Osteocyte (in vitro differentiated cells): Measurements from ENCODE around the gene PTPN14. TPM values are rescaled to one million over a fixed set of nuclear protein-coding genes. Genes with fewer than 3 reads are reported as not detected.
"Not testable (repeated sequence)": the region's sequence is repeated elsewhere in the genome, so short reads cannot be mapped to it uniquely, and the experiment has no call there.

Experiments used
- DNase-seq: peaks from one replicate; pipeline ENCODE4 v3.0.0; 2021; ENCODE audit warnings: mixed read lengths; ENCODE audit not compliant: unreplicated experiment; ENCODE audit errors: extremely low spot score
- H3K27ac Mint-ChIP-seq: one replicate; pipeline ENCODE4 v1.8.0; 2021; ENCODE audit warnings: mild to moderate bottlenecking, mixed read lengths; ENCODE audit not compliant: unreplicated experiment
- H3K27me3 Mint-ChIP-seq: one replicate; pipeline ENCODE4 v1.8.0; 2021; ENCODE audit warnings: mixed read lengths; ENCODE audit not compliant: unreplicated experiment
- H3K36me3 Mint-ChIP-seq: one replicate; pipeline ENCODE4 v1.8.0; 2021; ENCODE audit warnings: mixed read lengths; ENCODE audit not compliant: unreplicated experiment
- H3K4me1 Mint-ChIP-seq: one replicate; pipeline ENCODE4 v1.8.0; 2021; ENCODE audit warnings: mixed read lengths; ENCODE audit not compliant: unreplicated experiment
- H3K4me3 Mint-ChIP-seq: one replicate; pipeline ENCODE4 v1.8.0; 2021; ENCODE audit warnings: mild to moderate bottlenecking, moderate library complexity, mixed read lengths; ENCODE audit not compliant: unreplicated experiment
- H3K9me3 Mint-ChIP-seq: one replicate; pipeline ENCODE4 v1.8.0; 2021; ENCODE audit warnings: mixed read lengths; ENCODE audit not compliant: unreplicated experiment
- CTCF ChIP-seq: fragments of 200-600 bp; sonication (generic); IDR thresholded peaks from 2 replicates; pipeline ENCODE4 v1.5.0; 2021; ENCODE audit warnings: antibody characterized with exemption, mild to moderate bottlenecking, moderate library complexity
- total RNA-seq: library from RNA; stranded (reverse); gene quantifications from 2 replicates; pipeline ENCODE4 v1.2.1, GENCODE V29; 2021

The PTPN14 gene
- total RNA-seq, 1 donor from 2014 or later = 140 TPM

GRCh38 chr1:214582289-214582891, 31.0 kb upstream of the PTPN14 start:
- no peak overlapping the region for H3K4me3 Mint-ChIP-seq
- no peaks in the 10 kb centered on the region for H3K27me3 Mint-ChIP-seq
- peak overlapping the region; percentile 23 for H3K27ac Mint-ChIP-seq
- H3K9me3 Mint-ChIP-seq = no peaks in the 10 kb centered on the region
- TF ChIP-seq CTCF = no peak
- H3K4me1 Mint-ChIP-seq = peaks cover 38% of the 10 kb centered on the region
- DNase-seq = no peak
- no peaks in the 10 kb centered on the region for H3K36me3 Mint-ChIP-seq

- TF ChIP-seq CTCF = no peak
- H3K27ac Mint-ChIP-seq = peak overlapping the region; percentile 23
- DNase-seq = no peak
- no peaks in the 10 kb centered on the region for H3K9me3 Mint-ChIP-seq
- no peak overlapping the region for H3K4me3 Mint-ChIP-seq
- H3K36me3 Mint-ChIP-seq = no peaks in the 10 kb centered on the region
- H3K27me3 Mint-ChIP-seq = no peaks in the 10 kb centered on the region
- H3K4me1 Mint-ChIP-seq = peaks cover 38% of the 10 kb centered on the region
Measured at GRCh38 chr1:214581785-214582184, 30.4 kb upstream of the PTPN14 start.

GRCh38 chr1:214579183-214579582, 27.8 kb upstream of the PTPN14 start:
- H3K4me3 Mint-ChIP-seq = no peak overlapping the region
- peaks cover 33% of the 10 kb centered on the region for H3K4me1 Mint-ChIP-seq
- no peaks in the 10 kb centered on the region for H3K27me3 Mint-ChIP-seq
- no peak for DNase-seq
- no peaks in the 10 kb centered on the region for H3K9me3 Mint-ChIP-seq
- H3K36me3 Mint-ChIP-seq = peaks cover 9% of the 10 kb centered on the region
- no peak for TF ChIP-seq CTCF
- no peak overlapping the region for H3K27ac Mint-ChIP-seq

GRCh38 chr1:214576120-214576519, 24.7 kb upstream of the PTPN14 start:
- H3K27me3 Mint-ChIP-seq, H3K36me3 Mint-ChIP-seq, H3K27ac Mint-ChIP-seq, H3K4me3 Mint-ChIP-seq, DNase-seq, H3K9me3 Mint-ChIP-seq: not testable (repeated sequence)
- H3K4me1 Mint-ChIP-seq = peaks cover 18% of the 10 kb centered on the region

GRCh38 chr1:214574598-214575411, 23.4 kb upstream of the PTPN14 start:
- H3K9me3 Mint-ChIP-seq = no peaks in the 10 kb centered on the region
- DNase-seq = no peak
- no peak for TF ChIP-seq CTCF
- peaks cover 28% of the 10 kb centered on the region for H3K4me1 Mint-ChIP-seq
- no peak overlapping the region for H3K4me3 Mint-ChIP-seq
- peaks cover 9% of the 10 kb centered on the region for H3K36me3 Mint-ChIP-seq
- H3K27ac Mint-ChIP-seq = no peak overlapping the region
- no peaks in the 10 kb centered on the region for H3K27me3 Mint-ChIP-seq
